Panc1 (cell line): ENCODE measurements around the gene PGD. TPM values are rescaled to one million over a fixed set of nuclear protein-coding genes. Genes with fewer than 3 reads are reported as not detected.

Source experiments
- ATAC-seq: fragments of 200-7000 bp; cut with Tn5 transposase; 2 replicates; pipeline ENCODE4 v1.9.1; 2020; ENCODE audit warnings: mild to moderate bottlenecking, moderate library complexity
- BruUV-seq: library from RNA; stranded (reverse); fragments of 400-500 nt; replicated peaks from 2 replicates; lab custom pipeline; 2021; lab: Mats Ljungman, UMichigan
- CTCF ChIA-PET: fragments of 300-600 bp; sonication (Branson Sonifier 250); formaldehyde crosslinking; loops from one replicate; lab custom pipeline; 2022; ENCODE audit warnings: antibody characterized with exemption; lab: Charles Lee
- POLR2A ChIA-PET: fragments of 300-600 bp; sonication (Branson Sonifier 250); formaldehyde crosslinking; loops from one replicate; lab custom pipeline; 2022; ENCODE audit warnings: antibody characterized with exemption; lab: Charles Lee
- DNase-seq: peaks from one replicate; pipeline ENCODE4 v3.0.0-alpha.2; 2010; ENCODE audit warnings: low read depth, low spot score
- H3K27ac ChIP-seq: 2 replicates; pipeline ENCODE4 v1.5.1; 2011; ENCODE audit warnings: mild to moderate bottlenecking, low read length, inconsistent platforms
- H3K27me3 ChIP-seq: fragments of 200-500 bp; sonication (Bioruptor generic); 2 replicates; pipeline ENCODE4 v1.6.0; 2014; ENCODE audit warnings: low read length, inconsistent platforms; ENCODE audit not compliant: control insufficient read depth, insufficient read depth
- H3K36me3 ChIP-seq: fragments of 200-500 bp; sonication (Bioruptor generic); 2 replicates; pipeline ENCODE4 v1.5.1; 2014; ENCODE audit warnings: inconsistent platforms, mild to moderate bottlenecking, low read length, moderate library complexity; ENCODE audit not compliant: control insufficient read depth, insufficient read depth
- H3K4me1 ChIP-seq: 2 replicates; pipeline ENCODE4 v1.5.1; 2011; ENCODE audit warnings: inconsistent platforms, mild to moderate bottlenecking, low read length, moderate library complexity; ENCODE audit not compliant: control insufficient read depth, insufficient read depth
- H3K4me3 ChIP-seq, 2 experiments: 2 replicates each; pipeline ENCODE4 v1.5.1; 2011 to 2012; ENCODE audit warnings: low read depth in 2 of 2, low read length in 2 of 2, mild to moderate bottlenecking in 2 of 2, inconsistent platforms in 1 of 2, moderate library complexity in 1 of 2
- H3K9me3 ChIP-seq: fragments of 200-500 bp; sonication (Bioruptor generic); 2 replicates; pipeline ENCODE4 v1.5.1; 2014; ENCODE audit warnings: low read depth, mild to moderate bottlenecking, inconsistent platforms, low read length, moderate library complexity; ENCODE audit not compliant: control insufficient read depth, insufficient read depth
- CTCF ChIP-seq: fragments of 450-650 bp; IDR thresholded peaks from 2 replicates; pipeline ENCODE4 v1.5.1; 2017; ENCODE audit warnings: mild to moderate bottlenecking
- POLR2AphosphoS5 ChIP-seq: IDR thresholded peaks from 2 replicates; pipeline ENCODE4 v1.6.1; 2012; ENCODE audit warnings: mild to moderate bottlenecking, low read depth, low read length, moderate library complexity
- REST ChIP-seq, 2 experiments: IDR thresholded peaks; 2 replicates each; pipeline ENCODE4 v1.6.1; 2011 to 2012; ENCODE audit warnings: low read depth in 2 of 2, control low read depth in 1 of 2, low read length in 1 of 2, mild to moderate bottlenecking in 1 of 2, moderate library complexity in 1 of 2; ENCODE audit not compliant: insufficient read depth in 1 of 2
- SIN3A ChIP-seq: IDR thresholded peaks from 2 replicates; pipeline ENCODE4 v1.6.1; 2012; ENCODE audit warnings: low read depth, mild to moderate bottlenecking, low read length, moderate library complexity, borderline replicate concordance; ENCODE audit not compliant: insufficient read depth
- TCF7L2 ChIP-seq: IDR thresholded peaks from 2 replicates; pipeline ENCODE4 v1.6.1; 2011; ENCODE audit warnings: mild to moderate bottlenecking, low read depth, low read length, inconsistent platforms
- in situ Hi-C: cut with HindIII; loops from 2 replicates; pipeline ENCODE4 v1.10.0; 2016; ENCODE audit warnings: low sequenced_read_pairs, low pct_unique_long_range_greater_than_20kb
- intact Hi-C: fragments of 100-400 bp; cut with micrococcal nuclease; formaldehyde crosslinking; loops from one replicate; pipeline ENCODE4 v1.10.0; 2022; ENCODE audit not compliant: unreplicated experiment
- total RNA-seq: library from RNA; stranded (reverse); gene quantifications from one replicate; pipeline ENCODE4 v1.2.1, GENCODE V29; 2021; ENCODE audit not compliant: unreplicated experiment

Gene PGD
- total RNA-seq, 1 experiment from 2014 or later = 158 TPM

- H3K4me1 ChIP-seq = no peaks in the 10 kb centered on the region
- ChIA-PET CTCF (no interaction called here), POLR2A (no interaction called here)
- BruUV-seq = no TSS peak
- no peaks in the 10 kb centered on the region for H3K9me3 ChIP-seq
- ATAC-seq (no peak), DNase-seq (no peak)
- in situ Hi-C loops (no loop called here), intact Hi-C loops (no loop called here)
- H3K27me3 ChIP-seq = no peaks in the 10 kb centered on the region
- TF ChIP-seq POLR2AphosphoS5 (no peak), SIN3A (no peak), TCF7L2 (no peak), CTCF (no peak), REST (IDR thresholded peaks at IDR 0.05; ENCODE audit: insufficient read depth in 1 of 2, low read depth in 2 of 2, low read length in 1 of 2) (no peak)
- no peaks in the 10 kb centered on the region for H3K36me3 ChIP-seq
- no peak within 1 kb of the TSS for H3K27ac ChIP-seq
- no peak within 1 kb of the TSS for H3K4me3 ChIP-seq
Measured at GRCh38 chr1:10449751-10450150, 50.9 kb downstream of the PGD start, which contains the start of gene CORT. Gene CORT, plus strand, starts transcription at chr1:10450031. Its CDS starts 193 bp downstream, at chr1:10450224.

- no peak for TF ChIP-seq CTCF
- TF ChIP-seq TCF7L2 = no peak
- TF ChIP-seq POLR2AphosphoS5 = no peak
- TF ChIP-seq REST (IDR thresholded peaks at IDR 0.05; ENCODE audit: insufficient read depth in 1 of 2, low read depth in 2 of 2, low read length in 1 of 2) = no peak
- no peak for TF ChIP-seq SIN3A
- no peak for ATAC-seq
Measured at GRCh38 chr1:10450156-10450814, 51.4 kb downstream of the PGD start.

More at GRCh38 chr1:10450156-10450814, 51.4 kb downstream of the PGD start:
- H3K27ac ChIP-seq = no peak overlapping the region
- no peaks in the 10 kb centered on the region for H3K9me3 ChIP-seq
- DNase-seq = no peak
- in situ Hi-C loops = no loop called here
- no peaks in the 10 kb centered on the region for H3K4me1 ChIP-seq
- intact Hi-C loops = no loop called here
- no peaks in the 10 kb centered on the region for H3K36me3 ChIP-seq
- no TSS peak for BruUV-seq
- no peaks in the 10 kb centered on the region for H3K27me3 ChIP-seq
- ChIA-PET CTCF (no interaction called here), POLR2A (no interaction called here)
- no peak overlapping the region for H3K4me3 ChIP-seq
